NB4 (cell line): ENCODE data around the gene KLHL11.

Experiments used
- POLR2A ChIP-seq: IDR thresholded peaks from 2 replicates; pipeline ENCODE4 v1.6.1; 2011; ENCODE audit warnings: mild to moderate bottlenecking; ENCODE audit not compliant: insufficient read length; ENCODE audit errors: extremely low read depth
- TF ChIP-seq, protein P1 (sequence below): IDR thresholded peaks from one replicate; pipeline ENCODE4 v1.5.1; 2012; ENCODE audit warnings: low read depth, low read length

- TF ChIP-seq, protein P1, sequence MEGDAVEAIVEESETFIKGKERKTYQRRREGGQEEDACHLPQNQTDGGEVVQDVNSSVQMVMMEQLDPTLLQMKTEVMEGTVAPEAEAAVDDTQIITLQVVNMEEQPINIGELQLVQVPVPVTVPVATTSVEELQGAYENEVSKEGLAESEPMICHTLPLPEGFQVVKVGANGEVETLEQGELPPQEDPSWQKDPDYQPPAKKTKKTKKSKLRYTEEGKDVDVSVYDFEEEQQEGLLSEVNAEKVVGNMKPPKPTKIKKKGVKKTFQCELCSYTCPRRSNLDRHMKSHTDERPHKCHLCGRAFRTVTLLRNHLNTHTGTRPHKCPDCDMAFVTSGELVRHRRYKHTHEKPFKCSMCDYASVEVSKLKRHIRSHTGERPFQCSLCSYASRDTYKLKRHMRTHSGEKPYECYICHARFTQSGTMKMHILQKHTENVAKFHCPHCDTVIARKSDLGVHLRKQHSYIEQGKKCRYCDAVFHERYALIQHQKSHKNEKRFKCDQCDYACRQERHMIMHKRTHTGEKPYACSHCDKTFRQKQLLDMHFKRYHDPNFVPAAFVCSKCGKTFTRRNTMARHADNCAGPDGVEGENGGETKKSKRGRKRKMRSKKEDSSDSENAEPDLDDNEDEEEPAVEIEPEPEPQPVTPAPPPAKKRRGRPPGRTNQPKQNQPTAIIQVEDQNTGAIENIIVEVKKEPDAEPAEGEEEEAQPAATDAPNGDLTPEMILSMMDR: no peak
- no peak for TF ChIP-seq POLR2A
Observed at GRCh38 chr17:41822216-41823140, 42.7 kb downstream of the KLHL11 start.
